H1 (cell line): ENCODE measurements around the gene IFI27L1. TPM values are rescaled to one million over a fixed set of nuclear protein-coding genes. Genes with fewer than 3 reads are reported as not detected.
A peak's percentile ranks its signal among the peaks of the same experiment; 100 is the strongest.

Experiments used
- CTCF ChIA-PET: fragments of 300-600 bp; sonication (Branson Sonifier 250); formaldehyde crosslinking; loops from one replicate; lab custom pipeline; 2021; ENCODE audit not compliant: partially characterized antibody; lab: Charles Lee
- POLR2A ChIA-PET: fragments of 300-600 bp; sonication (Branson Sonifier 250); formaldehyde crosslinking; loops from one replicate; lab custom pipeline; 2021; ENCODE audit warnings: inconsistent platforms; ENCODE audit not compliant: partially characterized antibody; lab: Charles Lee
- DNase-seq, 2 experiments: peaks; one replicate each; pipeline versions ENCODE4 v3.0.0 to v3.0.0-alpha.2; 2010 to 2022; ENCODE audit warnings: low spot score in 2 of 2, low read depth in 1 of 2, mixed read lengths in 1 of 2
- FAIRE-seq: peaks from 2 replicates; lab custom pipeline; 2011; peaks lifted over from hg19 to GRCh38; lab: Jason Lieb, UNC
- H2AFZ ChIP-seq: 2 replicates; pipeline ENCODE4 v1.8.1; 2012; ENCODE audit warnings: low read length, inconsistent platforms
- H2AK5ac ChIP-seq: 2 replicates; pipeline ENCODE4 v1.6.1; 2013; ENCODE audit warnings: low read depth, low read length
- H2BK120ac ChIP-seq: replicated peaks from 2 replicates; pipeline ENCODE3; 2013; ENCODE audit warnings: low read depth, low read length, inconsistent platforms
- H2BK12ac ChIP-seq: 2 replicates; pipeline ENCODE4 v1.6.1; 2013; ENCODE audit warnings: low read depth, low read length
- H2BK15ac ChIP-seq: 2 replicates; pipeline ENCODE4 v1.6.1; 2013; ENCODE audit warnings: low read length
- H2BK20ac ChIP-seq: 2 replicates; pipeline ENCODE4 v1.6.1; 2013; ENCODE audit warnings: low read length
- H2BK5ac ChIP-seq: 2 replicates; pipeline ENCODE4 v1.6.1; 2013; ENCODE audit warnings: low read depth, low read length
- H3K14ac ChIP-seq: 2 replicates; pipeline ENCODE4 v1.6.1; 2013; ENCODE audit warnings: inconsistent platforms; ENCODE audit not compliant: insufficient read length
- H3K18ac ChIP-seq: 2 replicates; pipeline ENCODE4 v1.6.1; 2013; ENCODE audit warnings: low read length; ENCODE audit errors: extremely low read depth
- H3K23ac ChIP-seq: 2 replicates; pipeline ENCODE4 v1.6.1; 2013; ENCODE audit warnings: inconsistent platforms; ENCODE audit not compliant: insufficient read length
- H3K23me2 ChIP-seq: 2 replicates; pipeline ENCODE4 v1.6.1; 2013; ENCODE audit warnings: low read depth, low read length
- H3K27ac ChIP-seq: 2 replicates; pipeline ENCODE4 v1.6.1; 2011; ENCODE audit warnings: low read depth, low read length, inconsistent platforms
- H3K27me3 ChIP-seq, 4 experiments: replicated peaks in 1 of 4; 1 replicate in 1 of 4; 2 replicates in 3 of 4; pipeline versions ENCODE4 v1.6.1 to v1.8.1; 2011 to 2013; ENCODE audit warnings: low read length in 3 of 4, mild to moderate bottlenecking in 3 of 4, inconsistent platforms in 2 of 4, mixed read lengths in 2 of 4, moderate library complexity in 1 of 4; ENCODE audit not compliant: control insufficient read depth in 3 of 4, insufficient read depth in 3 of 4; ENCODE audit errors: extremely low read depth in 1 of 4
- H3K36me3 ChIP-seq, 4 experiments: 2 replicates each; pipeline versions ENCODE4 v1.6.1 to v1.8.1; 2011 to 2013; ENCODE audit warnings: mild to moderate bottlenecking in 4 of 4, low read length in 3 of 4, moderate library complexity in 2 of 4, control low read depth in 1 of 4, inconsistent platforms in 1 of 4; ENCODE audit not compliant: insufficient read depth in 4 of 4, control insufficient read depth in 2 of 4
- H3K4ac ChIP-seq: replicated peaks from 2 replicates; pipeline ENCODE3; 2013; ENCODE audit warnings: low read length, low read depth, mixed read lengths, inconsistent platforms; ENCODE audit not compliant: insufficient read length
- H3K4me1 ChIP-seq, 4 experiments: replicated peaks in 1 of 4; 1 replicate in 1 of 4; 2 replicates in 3 of 4; pipeline versions ENCODE4 v1.6.1 to v1.8.1; 2011 to 2013; ENCODE audit warnings: low read length in 3 of 4, inconsistent platforms in 2 of 4, mixed read lengths in 1 of 4; ENCODE audit not compliant: insufficient read depth in 4 of 4, control insufficient read depth in 3 of 4
- H3K4me2 ChIP-seq, 2 experiments: 2 replicates each; pipeline versions ENCODE4 v1.6.1 to v1.8.1; 2011 to 2013; ENCODE audit warnings: low read depth in 2 of 2, low read length in 2 of 2, control low read depth in 1 of 2, inconsistent platforms in 1 of 2, mild to moderate bottlenecking in 1 of 2; ENCODE audit not compliant: insufficient read depth in 1 of 2
- H3K4me3 ChIP-seq, 4 experiments: fragments of 200-600, 300-600 bp in 1 of 4; sonication (generic), shearing (Covaris generic), sonication (Bioruptor Twin) in 1 of 4; 2 replicates each; pipeline versions ENCODE4 v1.5.1 to v1.8.1; 2011 to 2016; ENCODE audit warnings: low read length in 4 of 4, low read depth in 3 of 4, control low read depth in 2 of 4, inconsistent platforms in 2 of 4, mild to moderate bottlenecking in 2 of 4, mixed read lengths in 1 of 4, moderate library complexity in 1 of 4; ENCODE audit not compliant: insufficient read depth in 2 of 4; ENCODE audit errors: extremely low read depth in 1 of 4
- H3K56ac ChIP-seq: replicated peaks from 2 replicates; pipeline ENCODE3; 2013; ENCODE audit warnings: low read depth, mild to moderate bottlenecking, mixed read lengths, low read length, inconsistent platforms; ENCODE audit not compliant: insufficient read length
- H3K79me1 ChIP-seq: 2 replicates; pipeline ENCODE4 v1.6.1; 2013; ENCODE audit warnings: low read depth, low read length, control low read depth
- H3K79me2 ChIP-seq, 2 experiments: 2 replicates each; pipeline versions ENCODE4 v1.6.1 to v1.8.1; 2012 to 2013; ENCODE audit warnings: low read length in 2 of 2, mild to moderate bottlenecking in 2 of 2, inconsistent platforms in 1 of 2; ENCODE audit not compliant: insufficient read depth in 2 of 2, control insufficient read depth in 1 of 2
- H3K9ac ChIP-seq, 4 experiments: replicated peaks in 1 of 4; 1 replicate in 1 of 4; 2 replicates in 3 of 4; pipeline versions ENCODE4 v1.6.1 to v1.8.1; 2011 to 2013; ENCODE audit warnings: low read depth in 3 of 4, low read length in 3 of 4, control low read depth in 2 of 4, mild to moderate bottlenecking in 2 of 4, moderate library complexity in 2 of 4, inconsistent platforms in 1 of 4; ENCODE audit errors: extremely low read depth in 1 of 4
- H3K9me3 ChIP-seq, 2 experiments: 2 replicates each; pipeline versions ENCODE4 v1.6.1 to v1.8.1; 2012 to 2013; ENCODE audit warnings: mild to moderate bottlenecking in 2 of 2, moderate library complexity in 2 of 2, control low read depth in 1 of 2, inconsistent platforms in 1 of 2, low read depth in 1 of 2, low read length in 1 of 2, mixed read lengths in 1 of 2; ENCODE audit not compliant: insufficient read depth in 2 of 2
- H4K20me1 ChIP-seq, 2 experiments: replicated peaks in 1 of 2; 2 replicates each; pipeline versions ENCODE3 to v1.8.1; 2011 to 2013; ENCODE audit warnings: inconsistent platforms in 2 of 2, low read length in 2 of 2, mild to moderate bottlenecking in 1 of 2; ENCODE audit not compliant: insufficient read depth in 2 of 2, control insufficient read depth in 1 of 2
- H4K5ac ChIP-seq: 2 replicates; pipeline ENCODE4 v1.6.1; 2013; ENCODE audit warnings: low read length, low read depth, mixed read lengths, inconsistent platforms; ENCODE audit not compliant: insufficient read length
- H4K8ac ChIP-seq: 2 replicates; pipeline ENCODE4 v1.8.0; 2013; ENCODE audit warnings: mild to moderate bottlenecking, moderate library complexity, low read length, inconsistent platforms; ENCODE audit not compliant: insufficient read depth; ENCODE audit errors: extremely low read depth
- H4K91ac ChIP-seq: replicated peaks from 2 replicates; pipeline ENCODE3; 2013; ENCODE audit warnings: low read length, mixed read lengths, inconsistent platforms; ENCODE audit not compliant: insufficient read length
- ATF3 ChIP-seq: IDR thresholded peaks from 2 replicates; pipeline ENCODE4 v1.6.1; 2011; ENCODE audit warnings: low read depth, mild to moderate bottlenecking, low read length; ENCODE audit not compliant: insufficient read depth
- BACH1 ChIP-seq: IDR thresholded peaks from 2 replicates; pipeline ENCODE4 v1.6.1; 2012; ENCODE audit warnings: low read length, improper control_type of control experiment
- CBX8 ChIP-seq: fragments of 300-800, 300-1000 bp; sonication (generic); IDR thresholded peaks from 2 replicates; pipeline ENCODE4 v1.7.1; 2016; ENCODE audit warnings: low read depth, low read length, borderline replicate concordance
- JUND ChIP-seq: IDR thresholded peaks from 2 replicates; pipeline ENCODE4 v1.6.1; 2011; ENCODE audit warnings: mild to moderate bottlenecking, improper control_type of control experiment, low read length
- MAFK ChIP-seq: IDR thresholded peaks from 2 replicates; pipeline ENCODE4 v1.6.1; 2012; ENCODE audit warnings: low read depth, mild to moderate bottlenecking, improper control_type of control experiment, low read length
- RAD21 ChIP-seq, 2 experiments: IDR thresholded peaks in 1 of 2; conservative IDR thresholded peaks in 1 of 2; 2 replicates each; pipeline ENCODE4 v1.6.1; 2011; ENCODE audit warnings: low read depth in 2 of 2, low read length in 2 of 2, improper control_type of control experiment in 1 of 2, inconsistent platforms in 1 of 2, mild to moderate bottlenecking in 1 of 2, moderate library complexity in 1 of 2
- RFX5 ChIP-seq: IDR thresholded peaks from 2 replicates; pipeline ENCODE4 v1.6.1; 2011; ENCODE audit warnings: low read depth, low read length, improper control_type of control experiment, borderline replicate concordance
- WGBS, 2 experiments: shearing (Covaris generic) in 1 of 2; methylation state at CpG; one replicate each; pipeline versions ENCODE4 v1.1.6 to v1.1.7; 2013 to 2015; ENCODE audit warnings: low lambda C conversion rate in 2 of 2, mixed read lengths in 2 of 2, inconsistent platforms in 1 of 2, low coverage in 1 of 2, missing lambda C conversion rate in 1 of 2; ENCODE audit not compliant: insufficient replicate concordance in 2 of 2, insufficient coverage in 1 of 2, insufficient read length in 1 of 2; ENCODE audit errors: extremely low coverage in 1 of 2, missing lambda C conversion rate in 1 of 2; 5-methylcytosine and 5-hydroxymethylcytosine counted together
- polyA plus RNA-seq, 7 experiments: library from polyadenylated mRNA; depleted of rRNA in 3 of 7; stranded (reverse) in 5 of 7; unstranded in 2 of 7; fragments of >200 nt in 5 of 7; fragments of 200-250 nt in 2 of 7; gene quantifications; 1 replicate in 5 of 7; 2 replicates in 1 of 7; 4 replicates in 1 of 7; pipeline versions ENCODE4 v1.2.1 to v1.2.3, GENCODE V29; 2011 to 2013; ENCODE audit warnings: missing spikeins in 2 of 7, mixed read lengths in 2 of 7
- total RNA-seq: library from RNA; stranded (reverse); fragmentation: NEBNext Ultra II Directional; extraction: Animal tissue kit (Norgen Biotek cat#: 25700); gene quantifications from 2 replicates; pipeline ENCODE4 v1.2.1, GENCODE V29; 2021
- TF ChIP-seq, protein P1 (sequence below), 3 experiments: IDR thresholded peaks; 1 replicate in 2 of 3; 2 replicates in 1 of 3; pipeline versions ENCODE4 v1.5.1 to v1.6.1; 2011; ENCODE audit warnings: low read length in 3 of 3, mild to moderate bottlenecking in 3 of 3, inconsistent platforms in 2 of 3, low read depth in 1 of 3, moderate library complexity in 1 of 3; ENCODE audit not compliant: insufficient read depth in 1 of 3; ENCODE audit errors: control extremely low read depth in 1 of 3

IFI27L1 gene
- total and polyA plus RNA-seq, 2 of the 8 experiments (the other 6 are each of a cell fraction or from before 2014, with no cell fraction given): 21.2 to 30.5 TPM

- Histone ChIP-seq H2BK20ac (no peak overlapping the region), H3K4me2 (no peak overlapping the region), H4K5ac (no peak overlapping the region), H3K9me3 (peaks cover 5 to 8% of the 10 kb centered on the region in 2 experiments; a peak in 1 of 4 replicates), H4K8ac (no peak overlapping the region), H3K4me3 (no peak overlapping the region), H3K56ac (no peak overlapping the region), H3K23ac (no peak overlapping the region), H2AK5ac (no peak overlapping the region), H3K36me3 (no peaks in the 10 kb centered on the region; a peak in 1 of 8 replicates), H3K23me2 (peaks cover 9% of the 10 kb centered on the region; the same call in 1 of the 2 replicates), H2BK120ac (no peak overlapping the region), H3K79me2 (no peaks in the 10 kb centered on the region), H3K79me1 (no peaks in the 10 kb centered on the region), H3K4me1 (peaks cover 0 to 4% (median 2%) of the 10 kb centered on the region in 4 experiments; a peak in 3 of 7 replicates), H3K18ac (no peak overlapping the region), H3K14ac (no peak overlapping the region), H4K91ac (no peak overlapping the region), H3K27ac (no peak overlapping the region), H4K20me1 (no peaks in the 10 kb centered on the region), H2AFZ (no peak overlapping the region), H2BK15ac (no peak overlapping the region), H2BK5ac (no peak overlapping the region), H3K4ac (no peak overlapping the region), H2BK12ac (no peak overlapping the region), H3K9ac (no peak overlapping the region), H3K27me3 (no peaks in the 10 kb centered on the region; a peak in 1 of 7 replicates)
- FAIRE-seq (peak; percentile 65), DNase-seq (peak in 1 of 2 experiments; percentile 73)
- CTCF ChIA-PET: interaction anchor here (0.7 to 5.3 kb wide), 42 partner anchors 10 to 543 kb away, joined by 3 to 55 read pairs (median 4); partner anchors contain the start of genes CCDC197, IFI27, SERPINA1 and SERPINA10
- POLR2A ChIA-PET: interaction anchor here (0.9 kb wide), 1 partner anchor 48 kb away, joined by 3 read pairs; no protein-coding TSS in a partner anchor
- TF ChIP-seq MAFK (peak; percentile 73), CBX8 (no peak), RFX5 (no peak), BACH1 (peak; percentile 96), ATF3 (no peak), RAD21 (IDR thresholded peaks at IDR 0.05 in 1 of 2, conservative IDR thresholded peaks at IDR 0.05 in 1 of 2; ENCODE audit: low read depth in 2 of 2, low read length in 2 of 2) (peak; percentile 74 to 78), JUND (0 out of 2 replicates have a peak, but pooled peaks have one; percentile 33)
- TF ChIP-seq, protein P1, sequence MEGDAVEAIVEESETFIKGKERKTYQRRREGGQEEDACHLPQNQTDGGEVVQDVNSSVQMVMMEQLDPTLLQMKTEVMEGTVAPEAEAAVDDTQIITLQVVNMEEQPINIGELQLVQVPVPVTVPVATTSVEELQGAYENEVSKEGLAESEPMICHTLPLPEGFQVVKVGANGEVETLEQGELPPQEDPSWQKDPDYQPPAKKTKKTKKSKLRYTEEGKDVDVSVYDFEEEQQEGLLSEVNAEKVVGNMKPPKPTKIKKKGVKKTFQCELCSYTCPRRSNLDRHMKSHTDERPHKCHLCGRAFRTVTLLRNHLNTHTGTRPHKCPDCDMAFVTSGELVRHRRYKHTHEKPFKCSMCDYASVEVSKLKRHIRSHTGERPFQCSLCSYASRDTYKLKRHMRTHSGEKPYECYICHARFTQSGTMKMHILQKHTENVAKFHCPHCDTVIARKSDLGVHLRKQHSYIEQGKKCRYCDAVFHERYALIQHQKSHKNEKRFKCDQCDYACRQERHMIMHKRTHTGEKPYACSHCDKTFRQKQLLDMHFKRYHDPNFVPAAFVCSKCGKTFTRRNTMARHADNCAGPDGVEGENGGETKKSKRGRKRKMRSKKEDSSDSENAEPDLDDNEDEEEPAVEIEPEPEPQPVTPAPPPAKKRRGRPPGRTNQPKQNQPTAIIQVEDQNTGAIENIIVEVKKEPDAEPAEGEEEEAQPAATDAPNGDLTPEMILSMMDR (IDR thresholded peaks at IDR 0.05; ENCODE audit: control extremely low read depth in 1 of 3, insufficient read depth in 1 of 3, low read depth in 1 of 3, low read length in 3 of 3): peak in 2 of 3 experiments; percentile 64 to 68; a peak in 3 of 4 replicates
- WGBS, 2 experiments: 65% methylated on average over 4 of the region's 4 CpGs; no CpG with 5 or more reads in 1 of the 2 experiments
Measured at GRCh38 chr14:94132285-94132887, 51.3 kb downstream of the IFI27L1 start.
